ENCODE measurements around the gene TNFSF11.
A peak's percentile ranks its signal among the peaks of the same experiment; 100 is the strongest.
"Not testable (repeated sequence)": the region's sequence is repeated elsewhere in the genome, so short reads cannot be mapped to it uniquely, and the experiment has no call there.

The TNFSF11 gene

DNA sequence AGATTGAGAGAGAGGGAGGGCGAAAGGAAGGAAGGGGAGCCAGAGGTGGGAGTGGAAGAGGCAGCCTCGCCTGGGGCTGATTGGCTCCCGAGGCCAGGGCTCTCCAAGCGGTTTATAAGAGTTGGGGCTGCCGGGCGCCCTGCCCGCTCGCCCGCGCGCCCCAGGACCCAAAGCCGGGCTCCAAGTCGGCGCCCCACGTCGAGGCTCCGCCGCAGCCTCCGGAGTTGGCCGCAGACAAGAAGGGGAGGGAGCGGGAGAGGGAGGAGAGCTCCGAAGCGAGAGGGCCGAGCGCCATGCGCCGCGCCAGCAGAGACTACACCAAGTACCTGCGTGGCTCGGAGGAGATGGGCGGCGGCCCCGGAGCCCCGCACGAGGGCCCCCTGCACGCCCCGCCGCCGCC lies at the start of gene TNFSF11:
Gene TNFSF11 (plus strand): TSS at position 142 of the 400 bp plus-strand sequence. CDS start 152 bp downstream, at position 294.
- DNase-seq, result peak; percentile 36

DNA sequence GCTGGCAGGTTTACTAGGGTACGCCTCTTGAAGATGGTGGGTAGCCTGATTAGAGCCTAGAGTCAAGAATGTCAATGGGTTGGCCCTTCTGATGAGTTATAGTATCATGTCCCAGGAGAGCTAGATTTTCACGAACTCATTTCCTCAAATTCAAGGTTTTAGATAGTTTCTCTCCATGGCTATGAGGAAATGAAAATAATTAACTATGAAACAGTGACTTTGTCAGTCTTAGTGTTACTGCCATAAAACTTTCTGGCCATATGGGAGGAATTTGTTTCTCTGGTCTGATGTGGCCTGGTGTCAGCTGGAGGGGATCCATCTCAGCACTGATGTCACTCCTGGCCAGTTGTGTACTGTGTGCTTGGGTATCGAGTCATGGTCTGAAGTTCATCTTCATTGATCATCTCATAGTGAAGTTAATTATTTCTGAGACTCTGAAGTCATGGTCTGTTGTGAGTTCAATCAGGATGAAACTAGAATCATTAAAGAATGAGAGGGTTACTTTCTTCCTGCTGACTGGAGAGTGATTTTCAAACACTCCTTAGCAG lies 49.4 kb upstream of the TNFSF11 start:
- no peak for DNase-seq

DNA sequence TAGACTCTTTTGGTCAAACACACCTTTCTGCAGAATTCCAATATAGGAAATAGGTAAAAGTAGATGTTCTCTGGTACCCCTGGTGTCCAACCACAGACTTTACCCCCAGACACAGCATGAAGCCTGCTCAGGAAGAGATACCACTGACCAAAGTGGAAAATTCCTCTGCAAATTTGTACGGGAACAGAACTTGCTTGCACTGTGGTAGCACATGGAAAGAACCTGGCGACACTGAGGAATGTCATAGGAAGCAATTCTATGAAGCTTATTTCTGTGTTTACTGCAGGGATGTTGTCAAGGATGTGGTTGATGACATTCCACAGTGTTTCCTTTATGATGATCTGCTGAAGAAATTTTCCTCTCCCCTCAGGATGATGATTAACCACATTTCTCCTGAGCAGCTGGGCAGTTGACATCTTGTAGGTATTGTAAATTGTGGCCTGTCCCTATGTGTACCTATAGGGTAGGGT lies 48.9 kb upstream of the TNFSF11 start:
- DNase-seq, result no peak

- no peak for DNase-seq
Measured at GRCh38 chr13:42526276-42526675, 47.7 kb upstream of the TNFSF11 start.

GRCh38 chr13:42526804-42527203 lies 47.1 kb upstream of the TNFSF11 start:
- no peak for DNase-seq

GRCh38 chr13:42532561-42533335 lies 41.2 kb upstream of the TNFSF11 start:
- DNase-seq, result no peak

DNA sequence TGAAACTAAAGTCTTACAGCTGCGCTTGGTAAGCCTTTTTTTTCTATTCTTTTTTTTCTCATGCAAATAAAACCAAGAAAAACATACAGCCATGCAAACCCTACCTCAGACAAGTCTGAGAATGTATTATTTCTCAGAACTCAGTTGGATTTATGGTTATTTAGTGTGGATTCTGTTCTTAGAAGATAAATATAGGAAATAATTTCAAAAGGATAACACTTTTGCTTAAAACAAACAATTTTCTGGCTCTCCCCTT lies 40.7 kb upstream of the TNFSF11 start:
- no peak for DNase-seq

DNA sequence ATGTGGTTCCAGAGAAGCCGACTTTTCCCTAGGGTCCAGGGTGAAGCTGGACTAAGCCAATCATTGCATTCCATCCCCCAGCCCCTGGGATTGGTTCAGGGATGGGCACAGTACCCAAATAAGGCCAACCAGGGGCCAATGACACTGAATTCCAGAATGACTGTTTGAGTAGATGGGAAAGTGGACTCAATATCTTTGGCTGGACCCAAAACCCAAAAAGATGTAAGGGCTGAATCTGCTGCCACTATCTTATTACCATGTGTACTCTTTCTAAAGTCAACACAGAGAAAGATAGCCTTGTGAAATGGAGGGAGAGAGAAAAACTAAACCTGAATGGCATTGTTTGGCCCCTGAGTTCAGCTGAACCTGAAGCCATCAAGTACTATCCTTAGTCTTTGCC lies 39.2 kb upstream of the TNFSF11 start:
- no peak for DNase-seq

- no peak for DNase-seq
Measured at GRCh38 chr13:42538996-42539395, 35.0 kb upstream of the TNFSF11 start.

GRCh38 chr13:42539670-42540069 lies 34.3 kb upstream of the TNFSF11 start:
- DNase-seq, result no peak

GRCh38 chr13:42543215-42543797 lies 30.6 kb upstream of the TNFSF11 start:
- no peak for DNase-seq

DNA sequence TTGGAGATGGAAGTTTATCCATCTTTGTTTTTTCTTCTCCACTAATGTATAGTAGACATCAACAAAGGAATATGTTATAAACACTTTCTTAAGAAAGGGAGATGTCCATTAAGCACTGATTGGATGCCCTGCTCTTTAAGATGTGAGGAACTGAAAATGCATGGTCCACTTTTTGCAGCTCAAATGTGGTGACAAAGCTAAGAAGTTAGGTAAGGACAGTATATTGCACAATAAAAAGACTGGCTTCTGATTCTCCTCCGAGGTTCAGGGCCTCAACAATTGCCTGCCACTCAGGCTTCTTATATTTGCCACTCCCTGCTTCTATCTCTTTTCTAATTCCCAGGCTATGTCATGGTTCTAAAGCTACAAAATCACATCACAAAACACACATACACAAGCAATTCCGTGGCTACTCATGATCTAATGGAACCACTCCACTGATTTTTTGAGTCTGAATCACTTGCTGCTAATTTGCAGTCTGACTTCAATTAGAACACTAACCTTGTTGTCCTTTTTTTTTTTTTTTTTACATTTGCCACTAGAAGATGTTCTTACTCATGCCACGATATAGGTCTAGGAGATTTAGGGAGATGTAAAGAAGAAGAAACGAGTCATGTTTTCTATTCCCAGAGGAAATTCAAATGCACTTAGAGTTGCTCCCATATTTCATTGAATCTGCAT lies 29.6 kb upstream of the TNFSF11 start:
- DNase-seq, result no peak

DNA sequence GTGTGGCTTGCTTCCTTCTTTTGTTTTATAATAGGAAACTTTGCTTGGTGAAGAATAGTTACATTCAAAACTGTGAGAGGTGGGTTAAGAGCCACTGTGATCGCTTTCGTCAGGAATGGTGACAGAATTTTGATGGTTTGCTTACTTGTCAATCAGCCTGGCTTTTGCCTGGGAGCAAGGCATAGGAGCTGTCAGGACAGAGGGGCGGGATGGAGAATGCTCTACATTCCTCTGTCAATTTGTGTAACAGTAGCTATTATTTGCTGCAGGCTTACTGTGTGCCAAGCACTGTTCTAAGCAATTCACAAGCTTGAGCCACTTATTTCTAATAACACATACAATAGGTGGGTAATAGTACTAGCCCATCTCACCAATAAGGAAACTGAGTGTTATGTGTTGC lies 28.1 kb upstream of the TNFSF11 start:
- DNase-seq, result no peak

GRCh38 chr13:42547612-42548011 lies 26.3 kb upstream of the TNFSF11 start:
- no peak for DNase-seq

GRCh38 chr13:42548731-42549551 lies 25.0 kb upstream of the TNFSF11 start:
- peak; percentile 57 for DNase-seq

- no peak for DNase-seq
Measured at GRCh38 chr13:42549552-42549936, 24.4 kb upstream of the TNFSF11 start.

GRCh38 chr13:42551611-42552010 lies 22.3 kb upstream of the TNFSF11 start:
- DNase-seq, result no peak

- no peak for DNase-seq
Measured at GRCh38 chr13:42553098-42554046, 20.6 kb upstream of the TNFSF11 start.

GRCh38 chr13:42559057-42559456 lies 14.9 kb upstream of the TNFSF11 start:
- no peak for DNase-seq

DNA sequence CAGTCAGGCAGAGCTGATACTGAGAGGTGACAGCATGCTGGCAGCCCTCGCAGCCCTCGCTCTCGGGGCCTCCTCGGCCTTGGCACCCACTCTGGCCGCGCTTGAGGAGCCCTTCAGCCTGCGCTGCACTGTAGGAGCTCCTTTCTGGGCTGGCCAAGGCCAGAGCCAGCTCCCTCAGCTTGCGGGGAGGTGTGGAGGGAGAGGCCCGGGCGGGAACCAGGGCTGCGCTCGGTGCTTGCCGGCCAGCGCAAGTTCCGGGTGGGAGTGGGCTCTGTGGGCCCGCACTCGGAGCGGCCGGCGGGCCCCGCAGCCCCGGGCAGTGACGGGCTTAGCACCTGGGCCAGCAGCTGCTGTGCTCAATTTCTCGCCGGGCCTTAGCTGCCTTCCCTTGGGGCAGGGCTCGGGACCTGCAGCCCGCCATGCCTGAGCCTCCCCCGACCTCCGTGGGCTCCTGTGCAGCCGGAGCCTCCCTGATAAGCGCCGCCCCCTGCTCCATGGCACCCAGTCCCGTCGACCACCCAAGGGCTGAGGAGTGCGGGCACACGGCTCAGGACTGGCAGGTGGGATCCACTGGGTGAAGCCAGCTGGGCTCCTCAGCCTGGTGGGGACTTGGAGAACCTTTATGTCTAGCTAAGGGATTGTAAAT lies 14.3 kb upstream of the TNFSF11 start:
- DNase-seq, result not testable (repeated sequence)

DNA sequence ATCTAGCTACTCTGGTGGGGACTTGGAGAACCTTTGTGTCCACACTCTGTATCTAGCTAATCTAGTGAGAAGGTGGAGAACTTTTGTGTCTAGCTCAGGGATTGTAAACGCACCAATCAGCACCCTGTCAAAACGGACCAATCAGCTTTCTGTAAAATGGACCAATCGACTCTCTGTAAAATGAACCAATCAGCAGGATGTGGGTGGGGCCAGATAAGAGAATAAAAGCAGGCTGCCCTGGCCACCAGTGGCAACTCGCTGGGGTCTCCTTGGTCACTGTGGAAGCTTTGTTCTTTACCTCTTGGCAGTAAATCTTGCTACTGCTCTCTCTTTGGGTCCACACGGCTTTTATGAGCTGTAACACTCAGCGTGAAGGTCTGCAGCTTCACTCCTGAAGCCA lies 13.6 kb upstream of the TNFSF11 start:
- not testable (repeated sequence) for DNase-seq

Data from femur (tissue), 1 donor.